ENCODE measurements around the gene TNFAIP8L3.
"Not testable (repeated sequence)": the region's sequence is repeated elsewhere in the genome, so short reads cannot be mapped to it uniquely, and the experiment has no call there.

The TNFAIP8L3 gene

DNA sequence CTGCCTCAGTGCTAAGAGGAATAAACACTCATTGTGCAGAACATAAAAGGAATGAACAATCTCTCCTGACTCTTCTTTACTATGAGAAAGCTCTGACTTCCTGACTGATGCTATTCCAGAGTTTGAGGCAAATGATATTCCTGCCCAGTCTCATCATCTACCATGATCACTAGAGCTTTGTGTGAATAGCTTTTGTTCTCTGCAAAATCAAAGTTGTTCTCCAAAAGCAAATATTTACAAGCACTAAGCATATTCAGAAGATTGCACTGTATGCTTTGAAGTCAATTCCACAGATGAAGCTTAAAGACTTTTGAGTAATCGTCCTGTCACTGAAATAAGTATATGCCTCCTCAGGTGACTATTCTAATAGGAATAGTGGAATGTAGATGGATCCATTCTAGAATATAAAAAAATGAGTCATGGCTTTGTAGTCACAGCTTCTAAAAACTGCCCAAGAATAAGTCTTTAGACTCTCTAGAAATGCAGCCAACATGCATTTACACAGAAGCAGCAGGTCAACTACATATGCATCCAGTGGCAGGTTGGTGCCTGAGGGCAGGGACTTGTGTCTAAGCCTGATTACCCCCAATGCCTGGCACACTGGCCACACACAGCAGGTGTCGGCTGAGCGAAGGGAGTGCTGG is 34.6 kb downstream of the TNFAIP8L3 start:
- DNase-seq (ENCODE audit: low read depth in 2 of 2) = no peak

DNA sequence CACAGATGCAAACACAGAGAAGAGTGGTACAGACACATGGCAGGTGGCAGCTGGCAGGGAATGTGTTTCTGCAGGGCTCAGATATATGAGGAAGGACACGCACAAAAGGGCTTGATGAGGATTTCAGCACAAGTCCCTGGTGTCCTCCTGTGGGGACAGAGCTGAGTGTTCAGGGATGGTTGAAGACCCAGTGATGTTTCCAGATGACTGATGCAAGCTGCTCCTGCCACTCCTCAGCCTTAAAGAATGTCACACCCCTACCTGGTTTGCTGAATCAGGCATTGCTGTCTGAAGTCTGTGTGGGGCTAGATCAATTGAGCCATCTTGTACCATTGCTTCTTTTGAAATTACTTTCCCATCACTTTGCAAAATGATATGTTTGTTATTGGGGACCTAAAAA is 40.2 kb downstream of the TNFAIP8L3 start:
- DNase-seq (ENCODE audit: low read depth in 2 of 2) = no peak

DNA sequence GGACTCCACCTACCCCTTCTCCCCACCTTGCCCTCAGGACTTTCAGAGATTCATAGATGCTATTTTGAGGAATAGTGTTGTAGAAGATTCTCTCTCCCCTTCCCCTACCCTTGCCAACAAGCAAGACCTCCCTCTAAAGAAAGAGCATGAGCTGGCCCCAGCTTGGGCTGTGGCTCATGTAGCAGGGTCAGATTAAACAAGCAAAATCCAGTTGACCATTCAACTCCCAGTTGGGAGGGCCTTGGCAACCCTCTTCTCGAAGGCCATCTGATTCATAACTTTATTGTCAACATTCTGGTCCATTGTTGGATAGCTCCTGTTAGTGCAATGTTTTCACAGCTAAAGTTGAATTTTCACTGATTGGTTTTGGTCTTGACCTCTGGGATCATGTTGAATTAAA is 41.1 kb downstream of the TNFAIP8L3 start:
- DNase-seq (ENCODE audit: low read depth in 2 of 2) = no peak

DNA sequence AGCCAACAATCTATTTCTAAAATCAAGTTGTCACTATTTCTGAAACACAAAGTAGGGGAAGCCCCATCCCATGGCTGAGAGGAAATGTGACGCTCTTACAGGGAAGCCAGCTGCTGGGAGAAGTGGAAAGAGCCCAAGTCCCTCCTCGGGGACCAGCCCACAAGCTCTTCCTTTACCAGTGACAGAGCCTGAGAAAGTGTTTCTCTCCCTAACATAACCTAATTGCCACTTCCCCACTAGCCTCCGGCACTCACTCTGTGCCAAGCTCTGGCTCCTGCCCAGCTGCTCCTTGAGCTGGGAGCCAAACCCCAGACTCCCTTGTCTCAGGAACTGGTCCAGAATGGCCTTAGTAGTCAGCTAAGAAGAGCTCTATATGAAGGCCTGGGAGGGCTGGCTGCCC is 42.9 kb downstream of the TNFAIP8L3 start:
- DNase-seq (ENCODE audit: low read depth in 2 of 2) = no peak

DNA sequence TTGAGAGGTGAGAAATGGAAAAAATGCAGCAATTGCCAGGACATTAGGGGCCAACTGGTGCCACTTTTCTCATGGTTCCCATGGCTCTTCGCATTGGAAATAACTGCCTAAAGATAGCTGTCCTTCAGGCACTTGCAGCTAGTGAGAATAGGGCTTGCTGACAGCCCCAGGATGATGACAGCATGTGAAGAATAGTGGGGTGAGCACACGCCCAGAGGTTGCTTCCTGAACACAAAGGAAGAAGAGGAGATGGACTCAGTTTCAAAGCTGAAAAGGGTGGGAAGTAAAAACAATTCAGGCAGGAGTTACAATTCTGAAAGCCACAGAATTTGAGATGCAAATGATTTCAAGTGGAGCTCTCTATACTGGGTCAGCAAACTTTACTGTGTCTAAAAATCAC is 45.6 kb downstream of the TNFAIP8L3 start:
- DNase-seq (ENCODE audit: low read depth in 2 of 2) = no peak

DNA sequence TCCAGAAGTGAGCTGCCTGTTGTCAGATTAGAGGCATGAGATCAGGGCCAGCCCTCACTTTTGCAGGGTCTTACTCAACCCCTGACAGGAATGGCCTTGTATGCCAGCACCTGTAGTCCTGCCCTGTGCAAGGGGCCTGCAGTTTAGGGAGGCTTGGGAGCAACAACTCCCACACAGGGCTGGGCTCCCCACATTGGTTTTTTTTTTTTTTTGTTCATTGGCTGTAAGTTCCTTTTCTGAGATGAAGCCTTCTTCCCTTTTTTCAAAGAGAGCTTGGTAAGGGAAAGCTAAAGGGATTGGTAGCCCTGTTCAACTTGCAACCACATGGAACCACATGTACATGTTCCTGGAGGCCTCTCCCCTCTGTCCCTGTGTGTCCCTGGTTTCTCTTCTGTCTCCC is 46.4 kb downstream of the TNFAIP8L3 start:
- DNase-seq (ENCODE audit: low read depth in 2 of 2) = no peak

DNA sequence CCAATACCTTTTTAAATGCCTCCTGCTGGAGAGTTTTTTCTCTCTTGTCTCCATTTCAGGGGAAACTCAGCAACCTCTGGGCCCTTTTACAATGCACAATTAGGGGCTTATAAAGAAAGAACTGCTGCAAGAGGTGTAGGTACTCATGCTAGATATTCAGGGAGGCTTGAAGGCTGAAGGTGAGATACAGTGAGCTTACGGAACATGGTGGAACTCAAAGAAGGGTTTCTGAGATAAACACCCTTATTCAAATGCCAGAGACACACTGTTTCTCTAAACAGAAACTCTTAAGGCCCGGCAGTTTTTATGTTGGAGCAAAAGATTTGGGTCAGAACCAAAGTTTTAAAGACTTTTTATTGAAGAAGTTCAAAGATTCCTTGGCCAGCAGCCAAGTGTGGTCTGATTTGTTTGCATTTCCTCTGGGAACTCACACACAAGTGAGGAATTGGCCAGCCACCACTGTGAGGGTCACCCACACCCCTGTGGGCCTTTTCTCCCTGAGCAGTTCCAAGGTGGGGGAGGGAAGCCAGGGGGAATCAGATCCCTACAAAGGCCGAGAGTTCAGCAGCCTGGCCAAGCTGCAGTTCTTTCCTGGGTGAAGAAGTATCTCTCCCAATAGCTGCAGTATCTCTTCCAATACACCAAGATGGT is 47.8 kb downstream of the TNFAIP8L3 start:
- no peak for DNase-seq (ENCODE audit: low read depth in 2 of 2)

DNA sequence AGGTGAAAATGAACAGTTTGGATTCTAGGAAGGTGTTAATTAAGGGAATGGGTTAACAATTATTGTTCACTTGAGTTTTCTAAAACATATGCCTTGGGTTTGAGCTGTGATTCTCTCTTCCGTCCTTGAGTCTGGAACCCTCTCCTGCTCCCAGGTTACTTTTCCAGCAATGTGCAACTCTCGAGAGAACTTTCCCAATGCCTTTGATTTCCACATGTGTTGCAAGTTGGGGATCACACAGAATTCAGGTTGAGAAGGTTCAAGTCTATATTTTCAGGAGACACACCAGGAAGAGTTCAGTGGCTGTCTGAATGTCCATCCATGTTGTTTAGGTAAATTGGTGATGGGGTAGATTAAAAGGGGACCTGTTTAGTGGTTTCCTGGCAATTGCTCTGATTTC is 48.7 kb downstream of the TNFAIP8L3 start:
- DNase-seq (ENCODE audit: low read depth in 2 of 2) = no peak

DNA sequence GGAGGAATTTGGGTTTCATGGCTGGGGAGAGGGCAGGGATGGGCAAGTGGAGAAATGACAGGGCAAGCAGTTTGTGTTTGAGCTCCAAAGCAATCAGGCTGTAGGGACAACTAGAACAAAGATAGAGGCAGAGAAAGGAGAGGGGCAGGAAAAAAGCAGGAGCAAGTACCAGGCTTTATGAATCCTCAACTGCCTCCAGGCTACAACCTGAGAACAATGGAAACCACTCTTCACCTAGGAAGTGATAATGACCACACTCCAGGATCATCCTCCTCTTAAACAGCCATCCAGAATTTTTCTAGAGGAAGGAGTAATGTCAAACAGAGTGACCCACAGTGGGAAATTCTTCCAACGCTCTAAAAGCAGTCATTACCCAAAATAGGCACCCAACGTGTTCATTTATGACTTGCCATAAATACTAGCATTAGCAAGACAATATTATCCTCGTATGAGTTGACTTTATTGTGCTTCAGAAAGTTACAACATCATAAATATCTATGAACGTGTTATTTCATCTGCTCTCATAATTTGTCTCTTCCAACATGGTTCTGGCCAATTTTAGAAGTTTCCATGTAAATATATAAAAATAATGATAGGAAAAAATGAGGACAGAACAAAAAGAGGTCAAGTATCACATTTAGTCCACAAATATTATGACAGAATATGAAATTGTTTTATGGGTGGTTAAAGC is 50.5 kb downstream of the TNFAIP8L3 start:
- DNase-seq (ENCODE audit: low read depth in 2 of 2) = no peak

DNA sequence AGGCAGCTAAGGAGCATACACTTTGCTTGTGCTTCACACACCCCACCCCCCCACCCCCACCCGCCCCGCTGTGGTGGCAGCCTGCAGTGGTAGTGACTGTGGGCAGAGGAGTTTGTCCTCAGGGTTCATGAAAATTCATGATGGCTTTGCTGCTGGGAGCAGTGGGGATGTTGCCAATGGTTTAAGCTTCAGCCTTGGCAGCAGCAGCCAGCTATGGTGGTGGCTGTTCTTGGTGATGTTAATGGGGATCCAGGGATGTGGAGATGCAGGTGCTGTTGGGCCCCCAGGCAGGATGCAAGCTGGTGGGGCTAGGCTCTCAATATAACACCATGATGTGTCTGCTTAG is 55.8 kb downstream of the TNFAIP8L3 start:
- DNase-seq (ENCODE audit: low read depth in 2 of 2) = no peak

DNA sequence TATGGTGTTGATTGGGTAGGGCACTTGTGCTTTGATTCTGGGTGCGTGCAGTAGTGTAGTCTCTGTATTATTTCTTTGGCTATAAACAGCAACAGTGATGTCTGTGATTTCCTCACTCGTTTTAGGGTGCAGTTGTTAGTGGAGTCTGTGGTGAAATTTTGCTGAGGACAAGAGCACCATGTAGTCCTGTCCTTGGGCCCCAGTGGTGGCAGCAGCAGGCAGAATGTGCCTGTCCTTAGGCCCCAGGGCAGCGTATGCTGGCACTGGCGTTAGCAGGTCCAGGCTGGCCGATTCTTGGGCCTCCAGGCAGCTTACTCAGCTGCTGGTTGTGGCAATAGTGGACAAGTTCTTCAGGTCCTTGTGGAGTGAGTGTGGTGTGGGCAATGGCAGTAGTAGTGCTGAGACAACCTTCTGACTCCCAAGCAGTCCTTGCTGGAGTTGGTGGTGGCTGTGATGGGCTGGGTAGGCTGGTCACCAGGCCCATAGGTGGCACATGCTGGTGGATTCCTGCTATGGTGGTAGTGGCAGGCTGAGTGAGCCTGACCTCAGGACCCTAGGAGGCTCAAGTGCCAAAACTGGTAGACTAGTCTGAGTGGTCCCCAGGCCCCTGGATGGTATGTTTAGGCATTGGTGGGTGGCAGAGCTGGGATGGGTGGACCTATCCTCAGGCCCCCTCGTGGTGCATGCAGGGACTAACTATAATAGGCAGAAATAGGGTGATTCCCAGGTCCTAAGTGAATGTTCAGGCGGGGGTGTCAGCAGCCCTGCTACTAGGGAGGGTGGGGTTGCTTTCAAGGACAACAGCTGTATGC is 56.3 kb downstream of the TNFAIP8L3 start:
- DNase-seq (ENCODE audit: low read depth in 2 of 2) = no peak

DNA sequence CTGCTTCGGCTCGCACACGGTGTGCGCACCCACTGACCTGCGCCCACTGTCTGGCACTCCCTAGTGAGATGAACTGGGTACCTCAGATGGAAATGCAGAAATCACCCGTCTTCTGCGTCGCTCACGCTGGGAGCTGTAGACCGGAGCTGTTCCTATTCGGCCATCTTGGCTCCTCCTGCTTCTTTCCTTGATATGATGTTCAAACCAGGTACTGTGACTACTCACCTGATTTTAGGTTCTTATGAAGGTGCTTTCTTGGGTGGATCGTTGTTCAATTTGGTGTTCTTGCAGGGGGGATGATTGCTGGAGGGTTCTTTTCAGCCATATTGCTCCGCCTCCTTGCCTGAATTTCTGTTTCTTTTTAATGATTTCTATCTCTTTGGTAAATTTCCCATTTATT is 57.2 kb downstream of the TNFAIP8L3 start:
- DNase-seq (ENCODE audit: low read depth in 2 of 2) = not testable (repeated sequence)

DNA sequence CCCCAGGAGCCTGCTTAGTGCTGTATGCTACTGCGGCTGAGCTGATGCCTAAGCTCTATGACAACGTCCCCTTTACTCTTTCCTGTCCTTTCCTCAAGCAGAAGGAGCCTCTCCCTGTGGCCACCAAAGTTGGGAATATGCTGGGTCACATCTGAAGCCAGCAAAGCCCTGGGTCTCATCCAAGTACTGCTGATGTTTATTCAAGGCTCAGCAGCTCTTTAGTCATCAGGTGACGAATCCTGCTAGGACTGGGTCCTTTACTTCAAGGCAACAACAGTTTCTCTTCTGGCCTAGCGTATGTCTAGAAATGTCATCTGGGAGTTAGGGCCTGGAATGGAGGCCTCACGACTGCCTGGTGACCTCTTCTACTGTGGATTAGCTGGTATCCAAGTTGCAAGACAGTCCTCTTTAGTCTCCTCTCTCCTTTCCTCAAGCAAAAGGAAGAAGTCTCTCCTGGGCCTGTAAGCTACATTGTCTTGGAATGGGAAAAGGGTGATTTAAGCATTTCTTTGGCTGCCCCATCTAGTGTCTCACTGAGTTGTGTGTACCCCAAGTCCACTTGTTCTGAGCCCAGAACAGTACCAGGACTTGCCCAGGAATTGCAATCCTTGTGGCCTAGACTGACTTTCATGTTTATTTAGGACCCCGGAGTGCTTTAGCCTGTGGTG is 63.9 kb downstream of the TNFAIP8L3 start:
- DNase-seq (ENCODE audit: low read depth in 2 of 2) = no peak

DNA sequence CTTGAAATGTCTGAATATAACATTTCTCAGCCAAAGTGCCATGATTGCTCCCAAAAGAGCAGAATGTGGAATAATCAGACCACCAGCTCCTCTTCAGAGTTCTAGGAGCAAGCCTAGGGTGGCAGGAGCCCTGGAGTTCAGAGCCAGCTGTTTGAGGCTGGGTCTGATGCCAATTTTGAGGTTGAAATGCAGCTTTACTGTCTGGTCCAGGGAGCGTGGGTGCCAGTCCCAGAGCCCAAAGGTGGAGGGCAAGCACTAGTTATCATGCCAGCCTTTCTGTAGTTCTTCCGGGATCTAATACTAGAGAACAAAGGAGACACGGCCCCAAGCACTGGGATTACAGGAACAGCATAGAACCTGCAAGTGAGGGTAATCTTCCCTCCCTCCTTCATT is 69.3 kb downstream of the TNFAIP8L3 start:
- no peak for DNase-seq (ENCODE audit: low read depth in 2 of 2)

DNA sequence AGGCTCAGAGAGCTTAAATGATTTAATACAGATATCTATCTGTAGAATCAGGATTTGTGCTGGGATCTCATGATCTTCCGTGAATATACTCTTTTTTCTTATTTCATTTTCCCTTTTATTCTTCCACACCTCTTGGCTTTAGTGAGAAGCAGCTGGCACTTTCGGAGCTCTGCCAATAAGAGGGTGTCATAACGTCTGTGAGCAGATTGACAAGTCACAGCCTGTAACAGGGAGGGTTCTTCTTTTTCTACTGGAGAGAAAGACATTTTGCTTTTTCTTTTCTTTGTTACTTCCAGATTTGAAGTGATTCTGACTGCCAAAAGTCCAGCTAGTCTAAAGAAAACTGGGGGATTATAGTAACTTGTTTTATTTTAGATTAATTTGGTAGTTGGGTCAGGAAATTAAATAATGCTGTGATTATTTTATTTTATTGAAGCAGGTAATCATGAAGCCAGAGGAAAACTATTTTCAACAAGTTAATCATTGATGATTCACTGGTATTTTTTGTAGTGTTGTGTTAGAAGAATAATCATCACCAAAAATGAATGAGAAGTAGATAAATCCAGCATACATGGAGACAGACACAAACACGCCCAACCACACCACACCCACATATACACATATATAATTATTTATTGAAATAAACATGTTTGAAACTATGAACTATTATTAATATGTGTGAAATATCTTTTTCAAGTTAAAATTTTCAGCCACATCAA is 69.8 kb downstream of the TNFAIP8L3 start:
- no peak for DNase-seq (ENCODE audit: low read depth in 2 of 2)

DNA sequence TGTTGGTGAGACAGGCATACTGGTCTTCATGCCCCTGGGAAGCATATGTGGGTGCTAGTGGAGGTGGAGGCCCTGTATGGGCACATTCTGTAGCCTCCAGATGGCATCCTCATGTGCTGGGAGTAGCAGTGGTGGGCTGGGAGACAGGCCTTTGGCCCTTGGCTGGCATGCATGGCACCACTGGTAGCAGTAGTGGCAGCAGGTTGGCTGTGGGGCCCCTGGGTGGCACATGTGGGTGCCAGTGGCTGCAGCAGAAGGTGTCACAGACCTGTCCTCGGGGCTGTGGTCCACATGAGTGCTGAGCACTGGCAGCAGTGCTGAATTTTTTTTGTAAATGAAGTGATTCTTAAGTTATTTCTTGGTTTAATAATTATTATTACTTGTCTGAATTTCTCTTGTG is 71.2 kb downstream of the TNFAIP8L3 start:
- no peak for DNase-seq (ENCODE audit: low read depth in 2 of 2)

DNA sequence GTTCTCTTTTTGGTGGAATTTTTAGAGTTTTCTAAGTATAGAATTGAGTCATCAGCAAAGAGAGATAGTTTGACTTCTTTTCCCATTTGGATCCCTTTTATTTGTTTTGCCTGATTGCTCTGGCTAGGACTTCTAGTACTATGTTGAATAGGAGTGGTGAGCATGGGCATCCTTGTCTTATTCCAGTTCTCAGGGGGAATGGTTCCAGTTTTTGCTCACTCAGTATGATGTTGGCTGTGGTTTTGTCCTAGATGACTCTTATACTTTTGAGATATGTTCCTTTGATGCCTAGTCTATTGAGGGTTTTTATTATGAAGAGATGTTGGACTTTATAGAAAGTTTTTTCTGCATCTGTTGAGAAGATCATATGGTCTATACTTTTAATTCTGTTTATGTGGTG is 72.5 kb downstream of the TNFAIP8L3 start:
- no peak for DNase-seq (ENCODE audit: low read depth in 2 of 2)

DNA sequence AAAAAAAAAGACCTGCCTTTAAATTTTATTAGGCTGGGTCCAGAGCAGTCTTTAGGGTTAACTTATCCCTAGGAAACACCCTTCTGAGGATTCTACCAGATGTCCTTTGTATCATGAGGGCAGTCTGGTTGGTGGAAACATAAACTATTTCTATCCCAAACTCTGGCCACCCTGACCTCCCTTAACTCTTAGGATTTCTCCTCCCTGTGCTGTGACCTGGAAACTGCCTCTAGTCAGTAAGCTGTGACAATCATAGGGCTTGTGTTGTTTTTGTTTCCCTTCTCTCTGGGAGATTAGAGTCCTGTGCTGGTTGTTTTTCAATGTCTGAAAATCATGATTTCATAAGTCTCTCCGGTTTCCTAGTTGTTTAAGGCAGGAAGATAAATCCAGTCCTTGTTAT is 78.1 kb downstream of the TNFAIP8L3 start:
- no peak for DNase-seq (ENCODE audit: low read depth in 2 of 2)

DNA sequence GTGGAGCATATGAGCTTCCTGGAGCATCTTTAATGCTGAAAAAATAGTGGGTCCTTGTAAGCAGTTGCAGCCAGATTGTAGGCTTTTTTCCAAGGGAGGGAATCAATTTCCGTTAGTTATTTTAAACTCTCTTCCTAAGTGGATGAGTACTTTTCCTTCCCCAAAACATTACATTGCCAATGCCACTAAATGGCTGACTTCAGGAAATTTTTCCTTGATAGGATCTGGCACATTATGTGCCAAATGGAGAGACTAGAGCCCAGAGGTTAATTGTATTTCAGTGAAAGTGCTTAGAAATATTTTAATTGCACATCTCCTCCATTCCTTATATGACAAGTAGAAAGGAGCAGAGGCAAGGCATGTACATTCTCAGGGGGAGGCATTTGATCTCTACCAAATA is 83.5 kb downstream of the TNFAIP8L3 start:
- DNase-seq (ENCODE audit: low read depth in 2 of 2) = no peak

DNA sequence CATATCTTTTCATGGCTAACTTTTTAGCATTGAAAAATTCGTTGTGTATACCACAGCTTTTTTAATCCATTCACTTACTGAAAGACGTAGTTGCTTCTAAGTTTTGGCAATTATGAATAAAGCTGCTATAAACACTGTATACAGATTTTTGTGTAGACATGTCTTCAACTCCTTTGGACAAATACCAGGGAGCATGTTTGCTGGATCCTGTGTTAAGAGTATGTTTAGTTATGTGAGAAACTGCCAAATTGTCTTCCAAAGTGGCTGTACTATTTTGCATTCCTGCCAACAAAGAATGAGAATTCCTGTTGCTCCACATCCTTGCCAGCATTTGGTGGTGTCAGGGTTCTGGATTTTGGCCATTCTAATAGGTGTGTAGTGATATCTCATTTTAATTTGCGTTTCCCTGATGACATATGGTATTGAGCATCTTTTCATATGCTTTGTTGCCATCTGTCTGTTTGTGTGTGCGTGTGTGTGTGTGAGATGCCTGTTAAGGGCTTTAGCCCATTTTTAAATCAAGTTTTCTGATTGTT is 87.5 kb downstream of the TNFAIP8L3 start:
- DNase-seq (ENCODE audit: low read depth in 2 of 2) = no peak

All from stimulated activated CD8-positive, alpha-beta memory T cell treated with anti-CD3 and anti-CD28 coated beads, Interleukin-7, amount 100 ng/mL, for 4 hours (primary cell).